Measurements from ENCODE around the gene ODAM. TPM values are rescaled to one million over a fixed set of nuclear protein-coding genes. Genes with fewer than 3 reads are reported as not detected.

Gene ODAM
- total RNA-seq, 1 experiment from 2014 or later, result not detected

- ATAC-seq (no peak), DNase-seq (ENCODE audit: low read depth, low spot score) (no peak)
- TF ChIP-seq POLR2AphosphoS5 (IDR thresholded peaks at IDR 0.05; ENCODE audit: low read depth, low read length), result no peak
- TF ChIP-seq ZNF274 (IDR thresholded peaks at IDR 0.05; ENCODE audit: low read depth, low read length), result no peak
- no peak for TF ChIP-seq SRF (IDR thresholded peaks at IDR 0.05; ENCODE audit: low read depth)
- TF ChIP-seq CEBPB (IDR thresholded peaks at IDR 0.05; ENCODE audit: low read depth), result no peak
- TF ChIP-seq POLR2A (IDR thresholded peaks at IDR 0.05; ENCODE audit: borderline replicate concordance, extremely low read depth, insufficient read depth, insufficient read length), result no peak
- TF ChIP-seq ELF1 (IDR thresholded peaks at IDR 0.05; ENCODE audit: borderline replicate concordance, low read depth), result no peak
- TF ChIP-seq REST (IDR thresholded peaks at IDR 0.05; ENCODE audit: low read depth), result no peak
- no peak for TF ChIP-seq MAX (IDR thresholded peaks at IDR 0.05)
- H3K4me2 ChIP-seq (ENCODE audit: low read length), result no peak overlapping the region
- CTCF ChIA-PET, result interaction anchor here (1.2 to 1.9 kb wide), 4 partner anchors 12 to 376 kb away, joined by 6 to 9 read pairs (median 8); no protein-coding TSS in a partner anchor
- BruUV-seq (replicated peaks), result no TSS peak
- no peaks in the 10 kb centered on the region for H4K20me1 ChIP-seq (ENCODE audit: insufficient read depth)
- H3K36me3 ChIP-seq (ENCODE audit: control insufficient read depth in 1 of 2, insufficient read depth in 2 of 2, low read length in 2 of 2), result no peaks in the 10 kb centered on the region
- no peak overlapping the region for H3K4me3 ChIP-seq (replicated peaks in 1 of 2; ENCODE audit: low read depth in 1 of 2, low read length in 2 of 2)
- no peak overlapping the region for H3K27ac ChIP-seq (ENCODE audit: low read depth, low read length)
- intact Hi-C loops (cut with micrococcal nuclease), result loop anchor here (1.0 to 10.0 kb wide), 4 partner anchors 286 to 492 kb away; no protein-coding TSS in a partner anchor
- POLR2A ChIA-PET, result no interaction called here
- no peaks in the 10 kb centered on the region for H3K27me3 ChIP-seq (ENCODE audit: insufficient read depth, low read length)
- no peak overlapping the region for H3K9ac ChIP-seq (ENCODE audit: low read length)
- H3K9me3 ChIP-seq (ENCODE audit: control insufficient read depth in 1 of 2, insufficient read depth in 1 of 2, low read depth in 1 of 2, low read length in 2 of 2), result no peaks in the 10 kb centered on the region
- H3K4me1 ChIP-seq (ENCODE audit: control insufficient read depth in 1 of 2, insufficient read depth in 2 of 2, low read length in 2 of 2), result no peaks in the 10 kb centered on the region
- RAD21 ChIA-PET (ENCODE audit: low non-redundant PET in 1 of 2, low total read pairs in 2 of 2, uncharacterized antibody in 2 of 2, unreplicated experiment in 2 of 2), result interaction anchor here (1.1 to 1.3 kb wide), 3 partner anchors 11 to 493 kb away, joined by 3 to 4 read pairs (median 3); no protein-coding TSS in a partner anchor
- H3K9me2 ChIP-seq (ENCODE audit: insufficient read depth), result no peaks in the 10 kb centered on the region
- no peaks in the 10 kb centered on the region for H3K79me2 ChIP-seq (ENCODE audit: insufficient read depth, low read length)
- no peak overlapping the region for H2AFZ ChIP-seq (ENCODE audit: low read depth, low read length, poor library complexity, severe bottlenecking)
These were observed 12.9 kb upstream of the ODAM start for GRCh38 chr4:70182517-70183167.

Measured in HCT116 (cell line).